Psoas muscle (tissue), 8 donors: ENCODE measurements around the gene LTA4H. TPM values are rescaled to one million over a fixed set of nuclear protein-coding genes. Genes with fewer than 3 reads are reported as not detected.
A peak's percentile ranks its signal among the peaks of the same experiment; 100 is the strongest.

Experiments
- ATAC-seq, 4 donors: fragments of 200-7000 bp; cut with Tn5 transposase; one replicate each; pipeline ENCODE4 v1.9.1; 2020; ENCODE audit warnings: moderate library complexity in 3 of 4, mild to moderate bottlenecking in 2 of 4
- DNase-seq, 2 donors: peaks; one replicate each; pipeline ENCODE4 v3.0.0-alpha.2; 2020
- H3K27ac ChIP-seq: fragments of 200-600 bp; one replicate; pipeline ENCODE4 v1.8.0; 2022
- H3K27me3 ChIP-seq, 3 donors: fragments of 200-600 bp in 1 of 3; one replicate each; pipeline versions ENCODE4 v1.6.1 to v1.8.0; 2013 to 2022; ENCODE audit warnings: low read length in 2 of 3, mild to moderate bottlenecking in 2 of 3, moderate library complexity in 1 of 3; ENCODE audit not compliant: insufficient read depth in 3 of 3
- H3K36me3 ChIP-seq, 2 donors: fragments of 200-600 bp in 1 of 2; one replicate each; pipeline versions ENCODE4 v1.6.1 to v1.8.0; 2013 to 2022; ENCODE audit warnings: low read depth in 1 of 2, mild to moderate bottlenecking in 1 of 2, moderate library complexity in 1 of 2; ENCODE audit not compliant: insufficient read depth in 1 of 2
- H3K4me1 ChIP-seq: fragments of 200-600 bp; one replicate; pipeline ENCODE4 v1.8.0; 2022
- H3K4me3 ChIP-seq: fragments of 200-600 bp; one replicate; pipeline ENCODE4 v1.8.0; 2022; ENCODE audit warnings: mild to moderate bottlenecking
- H3K9me3 ChIP-seq: fragments of 200-600 bp; one replicate; pipeline ENCODE4 v1.8.0; 2022
- WGBS, 3 donors: extraction: QIAGEN DNeasy Blood & Tissue Kit; methylation state at CpG; one replicate each; pipeline versions ENCODE4 v1.1.6 to v1.1.7; 2013; 5-methylcytosine and 5-hydroxymethylcytosine counted together
- intact Hi-C, 2 donors: fragments of 100-400 bp; cut with DNase I; formaldehyde crosslinking; loops; one replicate each; pipeline versions ENCODE4 v1.11.0 to v1.14.2; 2022
- polyA plus RNA-seq, 3 donors: library from polyadenylated mRNA; stranded (reverse); fragments of 200-250 nt; gene quantifications; one replicate each; pipeline ENCODE4 v1.2.3, GENCODE V29; 2013
- total RNA-seq, 4 donors: library from RNA; stranded (reverse); fragmentation: NEBNext Ultra II Directional in 2 of 4; extraction: Animal tissue kit (Norgen Biotek cat#: 25700) in 2 of 4; gene quantifications; one replicate each; pipeline versions ENCODE4 v1.2.1 to v1.2.4, GENCODE V29; 2021 to 2023
- TF ChIP-seq, protein P1 (sequence below): fragments of 200-600 bp; IDR thresholded peaks from one replicate; pipeline ENCODE4 v1.8.0; 2022; ENCODE audit warnings: antibody characterized with exemption
- donor health status: healthy with polysubstance abuse.
- donor health status: DM: no; HTN: no; CAD: no; lungs with moderate emphysema.
- donor health status: Bipolar disorder and iron deficiency.
- donor health status: healthy.
- donor health status: DM: yes; HTN: yes; CAD: no.
- donor health status: DM: no; HTN: no; CAD: no.
- donor health status: DM: no; HTN: no; CAD: no.
- donor health status: DM: yes; HTN: yes; CAD: no.

Gene LTA4H
- total and polyA plus RNA-seq, 7 donors = 18.6 to 51.2 (median 31.3) TPM

DNA sequence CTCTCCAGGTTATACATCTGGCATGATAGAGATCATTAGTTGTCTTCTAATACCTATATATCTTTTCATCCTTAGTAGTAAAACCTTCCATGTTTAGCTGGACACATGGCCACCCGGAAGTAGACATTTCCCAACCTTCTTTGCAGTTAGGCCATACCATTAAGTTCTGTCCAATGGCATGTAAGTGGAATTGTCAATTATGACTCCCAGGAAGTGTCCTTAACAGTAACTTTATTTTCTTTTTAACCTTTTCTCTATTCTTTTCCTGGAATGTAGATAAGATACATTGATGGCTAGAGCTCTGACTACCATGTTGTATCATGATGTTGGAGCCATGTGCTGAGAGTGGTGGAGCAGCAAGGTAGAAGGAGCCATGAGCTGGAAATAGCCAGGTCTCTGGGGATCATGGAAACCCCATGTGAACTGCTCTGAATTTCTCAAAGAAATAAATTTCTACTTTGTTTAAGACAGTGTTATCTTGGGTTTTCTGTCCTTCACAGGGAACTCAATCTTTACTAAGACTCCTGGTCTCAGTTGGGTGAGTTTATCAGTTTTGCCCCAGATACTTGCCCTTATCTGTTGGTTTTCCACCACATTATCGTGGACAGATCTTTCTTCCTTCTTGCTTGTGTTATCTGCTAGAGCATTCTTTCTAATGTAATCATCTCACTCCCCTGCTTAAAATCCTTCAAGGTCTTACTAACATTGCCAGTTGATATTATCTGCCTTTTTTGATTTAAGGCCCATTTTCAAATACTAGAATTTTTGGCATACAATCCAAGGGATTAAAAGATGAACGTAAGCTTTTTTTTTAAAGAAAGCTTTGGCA is 5.1 kb upstream of the LTA4H start:
- H3K4me1 ChIP-seq = no peaks in the 10 kb centered on the region
- H3K27ac ChIP-seq = no peak overlapping the region
- peaks cover 0 to 3% (median 0%) of the 10 kb centered on the region in 3 donors for H3K27me3 ChIP-seq
- no peaks in the 10 kb centered on the region for H3K9me3 ChIP-seq
- TF ChIP-seq, protein P1, sequence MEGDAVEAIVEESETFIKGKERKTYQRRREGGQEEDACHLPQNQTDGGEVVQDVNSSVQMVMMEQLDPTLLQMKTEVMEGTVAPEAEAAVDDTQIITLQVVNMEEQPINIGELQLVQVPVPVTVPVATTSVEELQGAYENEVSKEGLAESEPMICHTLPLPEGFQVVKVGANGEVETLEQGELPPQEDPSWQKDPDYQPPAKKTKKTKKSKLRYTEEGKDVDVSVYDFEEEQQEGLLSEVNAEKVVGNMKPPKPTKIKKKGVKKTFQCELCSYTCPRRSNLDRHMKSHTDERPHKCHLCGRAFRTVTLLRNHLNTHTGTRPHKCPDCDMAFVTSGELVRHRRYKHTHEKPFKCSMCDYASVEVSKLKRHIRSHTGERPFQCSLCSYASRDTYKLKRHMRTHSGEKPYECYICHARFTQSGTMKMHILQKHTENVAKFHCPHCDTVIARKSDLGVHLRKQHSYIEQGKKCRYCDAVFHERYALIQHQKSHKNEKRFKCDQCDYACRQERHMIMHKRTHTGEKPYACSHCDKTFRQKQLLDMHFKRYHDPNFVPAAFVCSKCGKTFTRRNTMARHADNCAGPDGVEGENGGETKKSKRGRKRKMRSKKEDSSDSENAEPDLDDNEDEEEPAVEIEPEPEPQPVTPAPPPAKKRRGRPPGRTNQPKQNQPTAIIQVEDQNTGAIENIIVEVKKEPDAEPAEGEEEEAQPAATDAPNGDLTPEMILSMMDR = no peak
- intact Hi-C loops = no loop called here
- DNase-seq (no peak), ATAC-seq (no peak)
- H3K4me3 ChIP-seq = no peak overlapping the region
- H3K36me3 ChIP-seq = no peaks in the 10 kb centered on the region
- WGBS, 3 donors = 60 to 67% (median 66%) methylated on average over 3 of the region's 3 CpGs

GRCh38 chr12:96039516-96039915 is 4.1 kb upstream of the LTA4H start:
- TF ChIP-seq, protein P1 = no peak
- intact Hi-C loops = loop anchor here in 1 of 2 donors (10.0 kb wide), 1 partner anchor 365 kb away; the partner anchor contains the start of gene CDK17
- WGBS, 3 donors = 79 to 86% (median 81%) methylated on average over 3 of the region's 3 CpGs
- DNase-seq (no peak), ATAC-seq (no peak)
- no peak overlapping the region for H3K4me3 ChIP-seq
- H3K27me3 ChIP-seq = peaks cover 0 to 3% (median 0%) of the 10 kb centered on the region in 3 donors
- no peaks in the 10 kb centered on the region for H3K9me3 ChIP-seq
- H3K4me1 ChIP-seq = peaks cover 2% of the 10 kb centered on the region
- no peaks in the 10 kb centered on the region for H3K36me3 ChIP-seq
- H3K27ac ChIP-seq = no peak overlapping the region

- H3K36me3 ChIP-seq = no peaks in the 10 kb centered on the region
- intact Hi-C loops = loop anchor here in 1 of 2 donors (10.0 kb wide), 1 partner anchor 368 kb away; the partner anchor contains the start of gene CDK17
Observed at GRCh38 chr12:96036765-96037455, 1.5 kb upstream of the LTA4H start.

DNA sequence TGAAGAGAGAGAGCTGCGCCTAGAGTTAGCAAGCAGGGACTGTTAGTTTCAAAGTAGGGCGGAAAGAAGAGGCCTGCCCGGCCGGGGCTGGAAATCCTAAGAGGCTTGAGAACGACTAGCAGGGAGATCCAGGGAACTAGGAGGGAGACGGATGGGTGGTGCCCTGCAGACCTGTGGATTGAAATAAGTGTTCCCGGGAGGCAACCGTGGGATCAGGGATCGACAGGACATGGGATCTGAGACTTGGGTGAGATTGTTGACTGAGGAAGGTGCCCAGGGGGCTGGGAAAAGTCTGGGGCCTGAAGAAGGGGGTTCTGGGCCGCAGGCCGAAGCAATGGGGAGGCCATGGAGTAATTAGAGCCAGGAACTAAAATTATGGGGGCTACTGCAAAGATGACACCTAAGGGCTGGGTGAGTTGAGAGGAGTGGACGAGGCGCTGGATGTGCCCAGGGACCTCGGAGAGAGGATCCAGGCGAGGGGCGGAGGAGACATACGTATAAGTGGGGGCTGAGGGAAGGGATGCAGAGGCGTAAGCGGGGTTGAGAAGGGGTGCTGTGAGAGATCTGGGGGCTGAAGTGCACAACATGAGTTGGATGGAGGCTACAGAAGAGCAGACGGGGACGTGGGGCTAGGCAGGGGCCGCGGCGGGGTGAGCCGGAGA is 635 bp downstream of the LTA4H start:
- Histone ChIP-seq H3K4me1 (peaks cover 17% of the 10 kb centered on the region), H3K27me3 (no peaks in the 10 kb centered on the region), H3K9me3 (no peaks in the 10 kb centered on the region), H3K36me3 (no peaks in the 10 kb centered on the region), H3K4me3 (peak overlapping the region; percentile 87), H3K27ac (peak overlapping the region; percentile 77)
- TF ChIP-seq, protein P1 = no peak
- intact Hi-C loops = loop anchor here in 1 of 2 donors (10.0 kb wide), 1 partner anchor 370 kb away; the partner anchor contains the start of gene CDK17
- peak in 1 of 2 donors; percentile 51 for DNase-seq
- ATAC-seq = peak in 3 of 4 donors; percentile 1 to 15 (median 1)
- 3% methylated on average over 25 of the region's 25 CpGs for WGBS, 3 donors

More at GRCh38 chr12:96036765-96037455, 1.5 kb upstream of the LTA4H start:
- H3K27ac ChIP-seq = no peak overlapping the region
- DNase-seq = no peak
- TF ChIP-seq, protein P1 = no peak
- WGBS, 3 donors = 81 to 86% (median 85%) methylated on average over 8 of the region's 8 CpGs
- peaks cover 17% of the 10 kb centered on the region for H3K4me1 ChIP-seq
- no peak overlapping the region for H3K4me3 ChIP-seq
- no peaks in the 10 kb centered on the region for H3K27me3 ChIP-seq
- ATAC-seq = peak in 1 of 4 donors; percentile 16
- H3K9me3 ChIP-seq = no peaks in the 10 kb centered on the region
